GM18505 (cell line): ENCODE results near the gene GRID1.
"Not testable (repeated sequence)": the region's sequence is repeated elsewhere in the genome, so short reads cannot be mapped to it uniquely, and the experiment has no call there.

ENCODE experiments used
- ATAC-seq: cut with Tn5 transposase; IDR thresholded peaks from one replicate; pipeline ENCODE4 v1.9.1; 2021; ENCODE audit not compliant: unreplicated experiment
- POLR2A ChIP-seq: IDR thresholded peaks from 4 replicates; pipeline ENCODE4 v1.6.1; 2011; ENCODE audit warnings: borderline replicate concordance; ENCODE audit not compliant: insufficient read depth, insufficient read length; ENCODE audit errors: extremely low read depth

GRID1 gene

DNA sequence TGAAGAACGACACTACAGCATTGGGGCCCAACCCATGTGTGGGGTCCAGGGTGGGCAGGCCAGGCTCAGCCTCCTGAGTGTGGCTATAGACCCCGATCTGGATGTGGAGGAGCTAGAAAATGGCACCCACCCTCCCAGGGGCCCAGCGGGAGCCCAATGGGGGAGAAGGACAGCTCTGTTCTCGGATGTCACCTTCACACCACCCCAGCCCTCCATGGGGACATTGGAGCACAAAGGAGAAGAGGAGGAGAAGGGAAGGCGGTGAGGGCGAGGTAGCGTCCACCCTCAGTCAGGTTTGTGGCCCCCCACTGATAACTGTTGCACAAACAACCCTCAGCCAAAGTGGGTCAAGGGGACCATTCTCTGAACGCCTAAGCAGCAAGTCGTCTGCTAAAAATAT is 509.3 kb downstream of the GRID1 start:
- no peak for TF ChIP-seq POLR2A
- ATAC-seq, result no peak

DNA sequence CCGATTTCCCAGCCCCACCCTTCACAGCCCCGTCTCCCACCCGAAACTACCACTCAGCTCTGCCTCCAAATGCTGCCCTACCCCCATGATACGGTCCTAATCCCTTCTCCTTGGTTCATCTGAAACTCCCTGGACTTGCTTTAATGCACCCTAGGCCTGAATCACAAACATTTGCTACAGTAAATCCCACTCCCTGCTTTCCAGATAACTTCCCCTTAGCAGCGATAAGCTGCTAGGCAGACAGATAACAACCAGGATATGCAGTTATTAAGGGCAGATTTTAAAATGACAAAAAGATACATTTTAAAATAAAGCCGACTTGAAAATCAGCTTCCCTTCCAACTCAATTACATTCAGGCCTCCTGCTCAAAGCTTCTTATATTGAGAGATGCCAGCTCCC is 514.7 kb downstream of the GRID1 start:
- no peak for TF ChIP-seq POLR2A
- ATAC-seq, result no peak

DNA sequence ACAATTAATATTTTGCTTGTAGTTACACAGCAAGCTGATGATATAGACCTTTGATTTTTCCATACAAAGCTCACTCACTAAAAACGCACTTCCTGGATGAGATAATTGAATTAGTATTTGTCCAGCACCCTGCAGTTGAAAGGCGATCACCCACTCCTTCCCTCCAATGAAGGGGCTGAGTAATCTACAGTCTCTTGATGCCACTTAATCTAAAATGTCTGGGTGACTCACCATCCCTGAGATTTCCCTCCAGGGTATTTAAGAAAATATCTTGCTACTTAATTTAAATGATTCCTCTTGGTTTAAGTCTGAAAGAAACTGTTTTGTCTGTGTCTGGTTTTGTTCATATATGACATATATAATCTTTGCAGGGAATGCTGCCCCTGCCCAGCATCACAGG is 515.3 kb downstream of the GRID1 start:
- no peak for TF ChIP-seq POLR2A
- no peak for ATAC-seq

DNA sequence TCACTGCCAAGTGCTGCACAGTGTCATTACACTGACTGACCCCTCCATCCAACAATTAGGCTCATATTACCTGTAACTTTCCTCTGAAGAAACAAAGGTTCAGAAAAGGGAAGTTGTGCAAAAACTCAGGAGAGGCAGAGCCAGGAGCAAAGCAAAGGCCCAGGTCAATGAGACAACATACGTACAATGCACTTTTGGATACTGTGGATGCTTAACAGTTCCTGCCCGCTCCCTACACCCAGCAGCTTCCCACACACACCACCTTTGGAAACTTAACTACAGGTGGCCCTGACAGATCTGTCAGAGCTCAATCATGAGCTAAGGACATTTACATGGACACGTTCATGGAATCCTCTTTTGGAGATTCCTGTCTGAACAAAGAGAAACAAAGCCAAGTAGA is 515.9 kb downstream of the GRID1 start:
- no peak for TF ChIP-seq POLR2A
- ATAC-seq, result no peak

DNA sequence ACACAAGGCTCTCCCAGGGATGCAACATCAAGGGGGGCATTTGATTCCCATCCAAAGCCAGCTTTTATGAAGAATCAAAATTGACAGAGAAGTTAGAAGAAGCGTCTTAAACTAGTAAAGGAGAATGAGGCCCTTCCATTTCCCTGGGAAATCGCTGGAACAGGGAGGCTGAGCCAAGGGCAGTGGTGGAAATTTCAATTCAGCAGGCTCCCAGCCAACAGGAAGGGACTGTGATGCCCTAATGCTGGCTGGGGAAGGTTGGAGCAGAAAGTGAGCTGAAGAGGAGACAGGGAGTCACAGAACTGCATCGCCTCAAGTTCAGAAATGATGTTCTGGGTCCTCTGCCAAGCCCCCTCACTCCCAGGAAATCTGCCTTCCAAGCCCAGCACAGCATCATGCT is 517.3 kb downstream of the GRID1 start:
- no peak for ATAC-seq
- no peak for TF ChIP-seq POLR2A

DNA sequence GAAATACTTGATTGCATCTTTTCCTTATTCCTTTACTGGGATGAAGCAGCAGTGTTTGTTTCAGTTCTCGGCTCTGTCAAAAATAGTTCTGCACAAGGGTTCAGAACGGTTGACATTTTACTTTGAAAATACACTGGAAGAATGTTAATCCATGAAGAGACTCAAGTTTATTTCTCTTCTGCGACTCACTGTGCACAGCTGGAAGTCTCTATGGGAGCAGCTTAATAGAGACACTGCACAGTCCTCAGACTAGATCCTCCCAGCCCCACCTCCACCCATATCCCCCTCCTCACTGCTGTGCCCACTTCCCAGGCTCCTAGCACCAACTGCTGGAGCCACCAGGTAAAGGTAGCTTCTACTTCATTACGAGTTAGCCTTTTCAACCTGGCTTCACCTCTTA is 517.8 kb downstream of the GRID1 start:
- TF ChIP-seq POLR2A, result no peak
- no peak for ATAC-seq

DNA sequence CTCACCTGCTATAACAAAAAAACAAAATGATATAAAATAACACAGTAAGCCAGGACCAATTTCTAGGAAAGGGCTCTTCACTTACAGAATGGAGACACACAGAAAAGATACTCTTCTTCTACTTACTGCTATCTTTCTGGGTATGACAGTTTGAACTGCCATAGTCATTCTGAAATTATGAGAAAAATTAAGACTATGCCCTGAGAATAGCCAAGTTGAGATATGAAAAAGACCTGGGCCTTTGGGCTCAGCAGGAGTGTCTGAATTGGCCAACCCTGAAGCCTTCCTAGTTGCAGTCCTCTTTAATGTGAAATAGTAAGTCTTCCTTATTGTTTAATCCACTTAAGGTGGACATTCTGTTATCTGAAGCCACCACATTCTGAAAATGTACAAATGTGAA is 519.5 kb downstream of the GRID1 start:
- no peak for TF ChIP-seq POLR2A
- ATAC-seq, result no peak

DNA sequence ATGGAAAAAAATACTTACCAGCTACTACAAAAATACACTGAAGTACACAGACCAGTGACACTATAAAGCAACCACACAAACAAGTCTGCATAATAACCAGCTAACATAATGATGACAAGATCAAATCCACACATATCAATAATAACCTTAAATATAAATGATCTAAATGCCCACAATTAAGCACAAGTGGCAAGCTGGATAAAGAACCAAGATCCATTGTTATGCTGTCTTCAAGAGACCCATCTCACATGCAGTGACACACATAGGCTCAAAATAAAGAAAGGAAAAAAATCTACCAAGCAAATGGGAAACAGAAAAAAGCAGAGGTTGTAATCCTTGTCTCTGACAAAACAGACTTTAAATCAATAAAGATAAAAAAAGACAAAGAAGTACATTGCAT is 527.9 kb downstream of the GRID1 start:
- not testable (repeated sequence) for ATAC-seq

DNA sequence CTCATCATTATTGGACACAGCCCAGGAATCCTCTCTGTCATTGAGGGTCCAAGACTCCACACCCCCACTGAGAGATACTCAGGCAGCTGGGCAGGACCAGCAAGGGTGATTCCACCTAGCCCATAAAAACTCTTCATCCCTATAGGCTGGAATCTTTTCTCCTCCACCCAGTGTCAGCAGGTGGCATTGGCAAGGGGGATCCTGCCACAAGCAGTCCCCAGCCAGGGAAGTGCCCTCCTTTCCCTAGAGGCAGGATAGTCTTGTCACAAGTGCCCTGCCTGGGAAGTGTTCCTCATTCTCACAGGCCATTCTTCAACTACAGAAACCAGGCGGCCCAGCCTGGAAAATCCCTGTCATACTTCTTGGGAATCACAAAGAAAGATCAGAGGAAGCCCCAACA is 533.6 kb downstream of the GRID1 start:
- no peak for ATAC-seq
- no peak for TF ChIP-seq POLR2A

DNA sequence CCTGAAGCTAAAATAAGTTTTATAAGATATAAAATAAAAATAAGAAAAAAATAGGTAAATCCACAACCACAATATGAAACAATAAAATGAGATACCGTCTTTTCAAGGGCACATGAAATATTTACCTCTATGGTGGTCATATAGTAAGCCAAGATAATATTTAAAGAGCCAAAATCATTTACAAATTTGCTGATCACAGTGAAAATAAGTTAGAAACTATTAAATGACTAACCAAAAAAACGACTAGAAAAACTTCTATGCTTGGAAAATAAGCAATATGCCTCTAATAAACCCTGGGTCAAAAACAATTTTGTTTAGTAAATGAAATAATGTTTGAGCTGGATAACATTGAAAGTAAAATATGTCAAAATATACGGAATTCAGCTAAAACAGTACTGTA is 535.2 kb downstream of the GRID1 start:
- ATAC-seq, result no peak

DNA sequence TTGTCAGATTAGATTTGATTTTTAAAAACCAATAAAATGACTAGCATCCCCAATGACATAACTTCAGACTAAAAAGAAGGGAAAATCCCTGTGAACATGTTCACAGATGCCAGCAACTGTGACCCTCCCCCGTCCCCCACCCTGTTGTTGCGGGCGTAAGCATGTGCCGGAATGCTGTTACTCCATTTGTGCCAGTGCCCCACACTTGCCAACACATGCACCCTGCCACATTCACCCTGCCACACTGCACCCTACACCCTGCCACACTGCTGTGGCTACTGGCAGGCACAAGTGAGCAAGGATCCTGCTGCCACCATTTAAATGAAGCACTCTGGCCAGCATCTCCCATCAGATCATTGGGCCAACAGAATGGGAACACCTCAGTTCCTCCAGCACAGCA is 540.2 kb downstream of the GRID1 start:
- ATAC-seq, result no peak
- no peak for TF ChIP-seq POLR2A

More for the DNA sequence above, 535.2 kb downstream of the GRID1 start:
- TF ChIP-seq POLR2A, result no peak

DNA sequence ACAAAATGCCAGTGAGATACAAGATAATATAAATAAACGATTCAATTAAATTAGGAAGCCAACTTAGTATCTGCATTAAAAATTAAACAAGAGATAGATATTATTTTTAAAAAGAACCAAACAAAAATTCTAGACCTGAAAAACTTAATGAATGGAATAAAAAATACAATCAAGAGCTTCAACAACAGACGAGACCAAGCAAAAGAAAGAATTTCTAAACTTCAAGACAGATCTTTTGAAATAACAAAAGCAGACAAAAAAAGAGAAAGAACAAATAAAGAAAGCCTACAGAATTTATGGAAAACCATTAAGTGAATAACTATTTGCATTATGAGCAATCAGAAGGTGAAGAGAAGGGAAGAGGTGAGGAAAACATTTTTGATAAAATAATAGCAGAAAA is 555.2 kb downstream of the GRID1 start:
- TF ChIP-seq POLR2A, result no peak
- no peak for ATAC-seq

DNA sequence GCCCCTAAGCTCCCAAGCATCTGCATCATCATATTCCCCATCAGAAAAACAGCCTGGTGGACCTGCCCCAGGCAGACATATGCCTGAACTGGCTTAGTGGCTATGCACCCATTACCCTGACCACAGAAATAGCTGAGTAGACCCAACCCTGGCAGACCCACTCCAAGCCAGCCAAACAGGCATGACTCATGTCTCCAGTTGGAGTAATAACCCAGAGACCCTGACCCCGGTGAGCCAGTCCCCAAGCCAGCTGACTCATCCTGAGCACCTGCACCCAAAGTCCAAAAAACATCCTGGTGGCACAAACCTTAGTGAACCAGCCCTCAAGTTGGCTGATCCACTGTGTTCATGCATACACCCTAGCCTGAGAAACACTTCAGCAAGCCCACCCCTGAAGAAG is 555.9 kb downstream of the GRID1 start:
- no peak for TF ChIP-seq POLR2A
- ATAC-seq, result no peak

DNA sequence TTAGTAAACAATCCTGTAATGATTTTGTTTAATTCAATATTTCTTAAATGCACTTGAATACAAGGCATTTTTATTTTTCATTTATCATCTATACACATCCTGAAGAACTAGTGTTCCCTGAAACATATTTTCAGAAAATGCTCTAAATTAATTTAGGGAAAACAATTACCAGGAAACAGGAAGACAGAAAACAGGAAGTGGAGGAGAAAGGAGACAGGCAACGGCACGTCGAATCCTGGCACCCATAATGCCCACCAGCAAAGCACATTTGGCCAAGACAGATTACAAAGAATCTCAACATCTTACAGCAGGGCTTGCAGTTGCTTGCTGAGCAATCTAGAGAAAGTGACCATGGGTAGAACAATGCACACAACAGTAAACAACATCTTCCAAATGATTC is 571.1 kb downstream of the GRID1 start:
- no peak for TF ChIP-seq POLR2A
- no peak for ATAC-seq

DNA sequence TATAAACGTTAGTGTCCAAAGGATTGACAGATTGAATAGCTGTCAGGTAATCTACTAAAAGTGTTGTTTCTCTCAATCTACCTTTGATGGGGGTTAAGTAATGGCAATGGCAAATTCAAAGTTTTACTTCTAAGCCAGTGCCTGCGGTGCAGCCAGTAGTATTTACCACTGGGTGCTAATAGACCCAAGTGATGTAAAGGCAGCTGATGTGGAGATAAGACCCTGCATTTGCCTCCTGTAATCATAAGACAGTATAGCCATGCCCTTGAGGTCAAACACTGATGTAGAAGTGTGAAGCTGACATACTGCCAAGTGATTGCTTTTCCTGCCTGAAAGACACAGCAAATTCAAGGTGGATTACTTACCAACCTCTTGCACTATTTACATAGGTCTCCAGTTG is 572.0 kb downstream of the GRID1 start:
- TF ChIP-seq POLR2A, result no peak
- no peak for ATAC-seq

DNA sequence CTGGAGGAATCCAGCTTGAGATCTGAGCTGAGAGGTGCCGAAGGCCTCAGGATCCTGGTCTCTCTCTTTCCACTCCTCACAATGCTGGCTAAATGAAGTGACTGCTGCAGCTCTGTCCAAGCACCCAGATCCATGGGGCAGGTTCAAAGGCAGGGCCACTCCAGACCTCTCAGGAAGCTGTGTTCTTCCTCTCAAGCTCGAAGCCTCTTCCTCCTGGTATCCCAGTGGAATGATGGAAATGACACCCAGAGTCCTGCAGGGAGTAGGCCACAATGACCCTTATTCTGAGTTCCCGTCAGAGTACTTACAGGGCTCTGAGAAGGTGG is 574.1 kb downstream of the GRID1 start:
- ATAC-seq, result no peak
- TF ChIP-seq POLR2A, result no peak
